Adrenal gland (tissue), 12 donors: ENCODE data around the gene S100A7A. TPM values are rescaled to one million over a fixed set of nuclear protein-coding genes. Genes with fewer than 3 reads are reported as not detected.

ENCODE experiments used
- DNase-seq, 7 donors: peaks; one replicate each; pipeline ENCODE4 v3.0.0-alpha.2; 2019 to 2020
- H3K27ac ChIP-seq, 5 donors: fragments of 200-600 bp; sonication (generic) in 4 of 5; 1 replicate in 3 of 5; 2 replicates in 2 of 5; pipeline versions ENCODE4 v1.5.1 to v1.8.0; 2016 to 2020; ENCODE audit warnings: mild to moderate bottlenecking in 1 of 5
- H3K27me3 ChIP-seq: fragments of 200-600 bp; 2 replicates; pipeline ENCODE4 v1.8.0; 2021
- H3K36me3 ChIP-seq, 2 donors: fragments of 200-600 bp; replicated peaks in 1 of 2; 1 replicate in 1 of 2; 2 replicates in 1 of 2; pipeline versions ENCODE4 v1.5.1 to v1.8.0; 2018 to 2022
- H3K4me1 ChIP-seq, 2 donors: fragments of 200-600 bp; replicated peaks in 1 of 2; 1 replicate in 1 of 2; 2 replicates in 1 of 2; pipeline versions ENCODE4 v1.5.1 to v1.8.0; 2018 to 2021
- H3K4me3 ChIP-seq, 4 donors: fragments of 200-600 bp; sonication (generic) in 3 of 4; one replicate each; pipeline ENCODE4 v1.5.1; 2016 to 2018
- H3K9me3 ChIP-seq, 3 donors: fragments of 200-600 bp; sonication (generic) in 1 of 3; replicated peaks in 1 of 3; 1 replicate in 2 of 3; 2 replicates in 1 of 3; pipeline versions ENCODE4 v1.5.1 to v1.8.0; 2016 to 2021
- POLR2A ChIP-seq, 2 donors: fragments of 450-650 bp; IDR thresholded peaks; one replicate each; pipeline ENCODE4 v1.6.1; 2017; ENCODE audit warnings: antibody characterized with exemption in 2 of 2, mild to moderate bottlenecking in 2 of 2, moderate library complexity in 1 of 2
- WGBS, 4 donors: extraction: QIAGEN DNeasy Blood & Tissue Kit in 2 of 4; methylation state at CpG; one replicate each; pipeline versions ENCODE4 v1.1.5 to v1.1.7; 2013 to 2017; 5-methylcytosine and 5-hydroxymethylcytosine counted together
- intact Hi-C, 2 donors: fragments of 100-400 bp; cut with DNase I; formaldehyde crosslinking; loops; one replicate each; pipeline versions ENCODE4 v1.14.1 to v1.15.0; 2022 to 2023
- polyA plus RNA-seq, 3 donors: library from polyadenylated mRNA; stranded (reverse); fragments of 200-250 nt in 2 of 3; fragments of 350-450 nt in 1 of 3; fragmentation: Illumina TruSeq in 1 of 3; extraction: RNeasy Lipid Tissue Mini Kit (QIAGEN cat#74804) in 1 of 3; gene quantifications; one replicate each; pipeline ENCODE4 v1.2.3, GENCODE V29; 2013 to 2014
- total RNA-seq, 9 donors: library from RNA; depleted of rRNA in 4 of 9; stranded (reverse); fragments of >200 nt in 4 of 9; fragments of 120-200 nt in 1 of 9; fragmentation: NEBNext Ultra II Directional in 1 of 9; extraction: Animal tissue kit (Norgen Biotek cat#: 25700) in 1 of 9; gene quantifications; one replicate each; pipeline versions ENCODE4 v1.1.0 to v1.2.4, GENCODE V29; 2013 to 2023
- TF ChIP-seq, protein P1 (sequence below), 6 experiments: fragments of 450-650 bp in 4 of 6; fragments of 200-600 bp in 2 of 6; sonication (generic) in 1 of 6; IDR thresholded peaks; 1 replicate in 5 of 6; 2 replicates in 1 of 6; pipeline versions ENCODE4 v1.5.1 to v1.8.0; 2016 to 2021; ENCODE audit warnings: antibody characterized with exemption in 6 of 6, mild to moderate bottlenecking in 2 of 6, moderate library complexity in 1 of 6
- donor health status: healthy with polysubstance abuse.
- donor health status: Bipolar disorder and iron deficiency.
- donor health status: DM: yes; HTN: yes; CAD: no.
- donor health status: DM: no; HTN: no; CAD: no.
- donor health status: DM: no; HTN: no; CAD: no.
- donor health status: DM: yes; HTN: yes; CAD: no.

Gene S100A7A
- total and polyA plus RNA-seq, 12 donors, result not detected

DNA sequence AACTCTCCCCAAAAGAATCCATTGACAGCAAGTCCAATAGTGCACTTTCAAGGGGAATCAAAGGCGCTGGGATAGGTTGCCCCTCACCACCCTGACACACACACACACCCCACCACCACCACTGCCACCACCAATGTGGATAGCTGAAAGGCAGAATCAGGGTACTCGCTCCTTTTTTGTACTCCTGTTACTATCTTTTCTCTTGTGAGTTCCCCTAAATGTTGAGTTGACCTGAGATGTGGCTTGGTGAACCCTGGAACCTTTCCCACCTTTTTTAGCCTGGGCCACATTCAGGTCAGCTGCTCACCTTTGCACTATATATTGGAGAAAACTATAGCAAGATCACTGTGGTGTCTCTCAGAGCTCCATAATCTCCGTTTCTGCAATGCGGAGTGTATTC lies 29.3 kb upstream of the S100A7A start:
- Histone ChIP-seq H3K27ac (peak overlapping the region in 1 of 5 donors; percentile 29), H3K27me3 (no peaks in the 10 kb centered on the region), H3K36me3 (no peaks in the 10 kb centered on the region), H3K9me3 (peaks cover 0 to 5% (median 0%) of the 10 kb centered on the region in 3 donors), H3K4me3 (no peak overlapping the region), H3K4me1 (peaks cover 0 to 3% of the 10 kb centered on the region in 2 donors)
- WGBS, 4 donors, result 77 to 86% (median 80%) methylated on average over 4 of the region's 4 CpGs
- intact Hi-C loops, result no loop called here
- no peak for DNase-seq
- TF ChIP-seq POLR2A (IDR thresholded peaks at IDR 0.05), result no peak
- TF ChIP-seq, protein P1, sequence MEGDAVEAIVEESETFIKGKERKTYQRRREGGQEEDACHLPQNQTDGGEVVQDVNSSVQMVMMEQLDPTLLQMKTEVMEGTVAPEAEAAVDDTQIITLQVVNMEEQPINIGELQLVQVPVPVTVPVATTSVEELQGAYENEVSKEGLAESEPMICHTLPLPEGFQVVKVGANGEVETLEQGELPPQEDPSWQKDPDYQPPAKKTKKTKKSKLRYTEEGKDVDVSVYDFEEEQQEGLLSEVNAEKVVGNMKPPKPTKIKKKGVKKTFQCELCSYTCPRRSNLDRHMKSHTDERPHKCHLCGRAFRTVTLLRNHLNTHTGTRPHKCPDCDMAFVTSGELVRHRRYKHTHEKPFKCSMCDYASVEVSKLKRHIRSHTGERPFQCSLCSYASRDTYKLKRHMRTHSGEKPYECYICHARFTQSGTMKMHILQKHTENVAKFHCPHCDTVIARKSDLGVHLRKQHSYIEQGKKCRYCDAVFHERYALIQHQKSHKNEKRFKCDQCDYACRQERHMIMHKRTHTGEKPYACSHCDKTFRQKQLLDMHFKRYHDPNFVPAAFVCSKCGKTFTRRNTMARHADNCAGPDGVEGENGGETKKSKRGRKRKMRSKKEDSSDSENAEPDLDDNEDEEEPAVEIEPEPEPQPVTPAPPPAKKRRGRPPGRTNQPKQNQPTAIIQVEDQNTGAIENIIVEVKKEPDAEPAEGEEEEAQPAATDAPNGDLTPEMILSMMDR (IDR thresholded peaks at IDR 0.05), result no peak

DNA sequence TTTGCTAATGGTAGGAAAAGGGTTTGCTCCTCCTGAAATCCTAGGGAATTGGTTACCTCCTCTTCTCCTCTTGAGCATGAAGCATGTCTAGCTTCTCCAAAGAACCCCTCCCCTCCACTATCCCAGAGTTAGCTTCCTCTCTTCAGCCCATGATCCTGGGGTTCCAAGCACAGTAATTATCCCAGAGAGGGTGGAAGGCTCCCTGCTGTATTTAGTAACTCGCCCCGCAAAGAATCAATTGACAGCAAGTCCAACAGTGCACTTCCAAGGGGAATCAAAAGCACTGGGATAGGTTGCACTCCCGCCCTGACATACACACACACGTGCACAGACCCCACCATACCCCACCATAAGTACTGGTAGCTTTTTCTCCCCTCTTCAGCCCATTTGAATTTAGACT lies 28.5 kb upstream of the S100A7A start:
- no peaks in the 10 kb centered on the region for H3K27me3 ChIP-seq
- intact Hi-C loops, result no loop called here
- no peak overlapping the region for H3K27ac ChIP-seq
- WGBS, 4 donors, result 62 to 86% (median 75%) methylated on average over 4 of the region's 4 CpGs
- no peaks in the 10 kb centered on the region for H3K36me3 ChIP-seq
- H3K4me1 ChIP-seq, result peaks cover 0 to 3% of the 10 kb centered on the region in 2 donors
- TF ChIP-seq, protein P1 (IDR thresholded peaks at IDR 0.05), result no peak
- no peak for TF ChIP-seq POLR2A (IDR thresholded peaks at IDR 0.05)
- DNase-seq, result no peak
- peaks cover 0 to 2% (median 0%) of the 10 kb centered on the region in 3 donors for H3K9me3 ChIP-seq
- no peak overlapping the region for H3K4me3 ChIP-seq

DNA sequence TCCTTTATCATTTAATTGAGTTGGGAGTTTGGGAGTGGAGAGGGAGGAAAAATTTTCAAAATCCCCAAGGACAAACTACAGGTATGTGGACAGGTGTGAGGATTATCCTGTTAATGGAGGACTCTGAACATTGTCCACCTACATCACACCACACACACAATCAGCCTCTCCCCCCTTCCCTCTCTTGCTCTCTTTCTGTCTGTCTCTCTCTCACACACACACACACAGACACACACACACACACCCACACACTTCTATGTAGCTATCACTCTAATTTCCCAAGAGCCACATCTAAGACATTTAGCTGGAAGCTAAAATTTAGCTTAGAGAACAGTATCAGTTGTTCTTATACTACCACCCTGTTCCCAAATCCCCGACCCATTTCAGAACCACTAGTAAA lies 26.9 kb upstream of the S100A7A start:
- intact Hi-C loops, result no loop called here
- Histone ChIP-seq H3K4me3 (no peak overlapping the region), H3K36me3 (no peaks in the 10 kb centered on the region), H3K9me3 (no peaks in the 10 kb centered on the region), H3K27me3 (no peaks in the 10 kb centered on the region), H3K27ac (no peak overlapping the region), H3K4me1 (peaks cover 0 to 3% of the 10 kb centered on the region in 2 donors)
- 71 to 100% (median 80%) methylated on average over 1 of the region's 1 CpG for WGBS, 4 donors
- TF ChIP-seq, protein P1 (IDR thresholded peaks at IDR 0.05), result no peak
- no peak for TF ChIP-seq POLR2A (IDR thresholded peaks at IDR 0.05)
- DNase-seq, result no peak

DNA sequence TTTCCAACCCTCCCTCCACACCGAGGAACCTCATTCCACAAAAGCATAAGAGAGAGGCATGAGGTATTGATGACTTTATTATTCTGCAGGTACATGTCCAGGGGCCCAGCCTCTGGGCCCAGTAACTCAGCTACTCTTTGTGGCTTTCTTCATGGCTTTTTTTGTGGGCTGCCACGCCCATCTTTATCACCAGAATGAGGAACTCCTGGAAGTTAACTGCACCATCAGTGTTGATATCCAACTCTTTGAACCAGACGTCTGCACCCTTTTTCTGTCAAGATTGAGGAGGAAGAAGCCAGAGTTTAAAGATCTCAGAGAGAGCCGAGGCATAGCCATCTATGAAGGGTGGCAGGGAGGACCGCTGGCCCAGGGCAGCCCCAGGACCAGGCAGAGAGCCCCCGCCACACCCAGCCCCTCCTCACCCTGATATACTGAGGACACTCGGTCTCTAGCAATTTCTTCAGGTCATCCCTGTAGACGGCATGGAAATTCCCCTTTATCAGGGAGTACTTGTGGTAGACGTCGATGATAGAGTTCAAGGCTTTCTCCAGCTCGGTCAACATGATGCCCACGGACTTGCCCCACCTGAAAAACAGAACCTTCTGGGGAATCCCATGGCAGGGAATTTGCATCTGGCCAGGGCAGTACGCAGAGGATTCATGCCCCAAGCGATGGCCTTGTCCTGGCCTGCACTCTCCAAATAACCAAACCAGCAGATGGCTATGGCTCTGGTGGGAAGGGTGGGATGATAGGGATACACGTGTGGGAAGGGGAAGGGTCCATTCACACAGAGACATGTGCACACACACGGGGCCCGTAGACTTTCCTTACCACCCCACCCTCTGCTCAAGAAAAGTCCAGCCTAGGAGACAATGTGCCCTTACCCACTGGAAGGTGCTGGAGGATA lies 26.1 kb upstream of the S100A7A start:
- WGBS, 4 donors, result 61 to 66% (median 65%) methylated on average over 14 to 17 of the region's 17 CpGs
- no peaks in the 10 kb centered on the region for H3K9me3 ChIP-seq
- peaks cover 0 to 3% of the 10 kb centered on the region in 2 donors for H3K4me1 ChIP-seq
- no peak overlapping the region for H3K4me3 ChIP-seq
- H3K27me3 ChIP-seq, result no peaks in the 10 kb centered on the region
- intact Hi-C loops, result no loop called here
- H3K27ac ChIP-seq, result peak overlapping the region in 1 of 5 donors; percentile 29
- TF ChIP-seq POLR2A (IDR thresholded peaks at IDR 0.05), result no peak
- TF ChIP-seq, protein P1 (IDR thresholded peaks at IDR 0.05), result no peak
- no peak for DNase-seq
- H3K36me3 ChIP-seq, result no peaks in the 10 kb centered on the region
